Kidney tubule cell (primary cell): ENCODE measurements around the gene TPSG1.
"Not testable (repeated sequence)": the region's sequence is repeated elsewhere in the genome, so short reads cannot be mapped to it uniquely, and the experiment has no call there.

Experiments
- DNase-seq: peaks from one replicate; pipeline ENCODE4 v3.0.0-alpha.2; 2018; ENCODE audit warnings: low spot score

Gene TPSG1

DNA sequence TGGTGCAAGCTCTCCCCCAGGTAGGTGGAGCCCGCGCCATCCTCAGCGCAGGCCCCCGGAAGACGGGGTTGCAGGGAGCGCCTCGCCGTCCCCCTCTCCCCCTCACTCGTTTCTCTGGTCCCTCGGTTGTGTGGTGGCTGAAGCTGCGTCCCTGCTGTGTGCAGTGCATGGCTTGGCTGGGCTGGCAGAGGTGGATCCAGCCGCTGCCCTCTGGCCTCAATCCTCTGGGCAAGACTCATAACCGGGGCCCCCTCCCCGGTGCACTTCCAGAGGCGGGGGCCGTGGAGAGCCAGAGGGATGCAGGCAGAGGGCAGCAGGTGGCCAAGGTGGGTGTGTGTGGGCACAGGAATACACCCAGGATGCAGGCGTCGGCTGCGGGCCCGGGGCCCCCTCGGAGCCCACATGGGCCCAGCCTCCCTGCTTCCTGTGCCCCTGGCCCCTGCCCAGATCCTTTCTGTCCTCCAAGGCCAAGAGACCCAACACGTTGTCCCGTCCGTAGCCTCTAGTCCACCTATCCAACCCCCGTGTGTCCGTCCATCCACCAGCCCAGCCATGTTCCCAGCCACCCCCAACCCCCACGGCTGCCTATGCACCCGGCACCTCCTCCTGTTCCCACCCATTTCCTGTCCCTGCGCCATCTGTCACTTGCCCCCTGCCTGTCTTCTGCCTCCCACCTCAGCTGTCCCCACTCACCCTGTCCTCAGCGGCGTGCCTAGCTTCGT lies 9.3 kb downstream of the TPSG1 start:
- DNase-seq, result no peak

DNA sequence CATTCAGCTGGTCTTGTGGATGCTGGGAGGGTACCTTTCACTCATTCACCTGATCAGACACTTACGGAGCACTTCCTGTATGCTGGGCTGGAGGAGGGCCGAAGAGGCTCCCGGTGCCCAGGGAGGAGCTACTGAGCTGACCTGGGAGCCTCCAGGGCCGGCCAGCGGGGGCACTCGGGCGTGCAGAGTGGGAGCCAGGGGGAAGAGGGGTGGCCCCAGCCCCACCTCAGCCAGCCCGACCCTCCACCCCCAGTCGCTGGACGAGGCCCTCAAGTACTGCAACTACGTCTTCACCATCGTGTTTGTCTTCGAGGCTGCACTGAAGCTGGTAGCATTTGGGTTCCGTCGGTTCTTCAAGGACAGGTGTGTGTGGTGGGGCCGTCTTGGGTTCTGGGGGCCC lies 10.3 kb downstream of the TPSG1 start:
- no peak for DNase-seq

DNA sequence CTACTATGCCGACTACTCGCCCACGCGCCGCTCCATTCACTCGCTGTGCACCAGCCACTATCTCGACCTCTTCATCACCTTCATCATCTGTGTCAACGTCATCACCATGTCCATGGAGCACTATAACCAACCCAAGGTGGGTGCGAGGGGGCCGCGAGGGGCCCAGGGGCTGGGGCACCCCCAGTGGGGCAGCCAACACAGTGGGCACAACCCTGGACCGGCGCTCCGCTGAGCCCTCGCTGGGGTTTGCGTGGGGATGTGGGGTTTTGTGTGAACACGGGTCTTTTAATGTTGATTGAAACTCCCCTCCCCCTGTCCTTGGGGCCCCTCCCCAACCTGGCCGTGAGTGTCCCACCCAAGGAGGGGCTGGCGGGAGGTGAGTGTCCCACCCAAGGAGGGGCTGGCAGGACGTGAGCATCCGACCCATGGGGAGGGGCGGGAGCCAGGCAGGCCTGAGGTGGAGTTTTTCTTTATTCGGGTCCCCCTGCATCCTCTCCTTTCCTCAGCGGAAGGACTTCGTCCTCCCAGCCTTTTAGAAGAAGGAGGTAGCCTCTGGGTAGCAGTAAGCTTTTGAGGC lies 11.2 kb downstream of the TPSG1 start:
- DNase-seq, result no peak

DNA sequence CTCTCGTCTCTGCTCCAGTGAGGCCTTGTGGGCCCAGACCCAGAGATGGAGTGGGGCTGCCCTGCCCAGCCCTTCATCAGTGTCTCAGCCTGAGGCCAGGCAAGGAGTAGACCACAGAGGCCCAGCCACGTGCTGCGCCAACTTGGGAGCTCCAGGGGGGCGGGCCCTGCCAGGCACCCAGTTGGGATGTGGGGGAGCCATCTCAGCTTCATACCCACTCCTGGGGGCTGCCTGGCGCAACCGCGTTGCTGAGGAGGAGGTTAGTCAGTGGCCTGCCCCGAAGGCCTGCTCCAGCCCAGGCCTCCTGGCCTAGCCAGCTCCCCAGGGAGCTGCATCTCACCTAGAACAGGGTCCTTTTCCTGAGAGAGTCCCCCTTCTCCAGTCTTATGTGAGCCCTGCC lies 11.8 kb downstream of the TPSG1 start:
- no peak for DNase-seq

DNA sequence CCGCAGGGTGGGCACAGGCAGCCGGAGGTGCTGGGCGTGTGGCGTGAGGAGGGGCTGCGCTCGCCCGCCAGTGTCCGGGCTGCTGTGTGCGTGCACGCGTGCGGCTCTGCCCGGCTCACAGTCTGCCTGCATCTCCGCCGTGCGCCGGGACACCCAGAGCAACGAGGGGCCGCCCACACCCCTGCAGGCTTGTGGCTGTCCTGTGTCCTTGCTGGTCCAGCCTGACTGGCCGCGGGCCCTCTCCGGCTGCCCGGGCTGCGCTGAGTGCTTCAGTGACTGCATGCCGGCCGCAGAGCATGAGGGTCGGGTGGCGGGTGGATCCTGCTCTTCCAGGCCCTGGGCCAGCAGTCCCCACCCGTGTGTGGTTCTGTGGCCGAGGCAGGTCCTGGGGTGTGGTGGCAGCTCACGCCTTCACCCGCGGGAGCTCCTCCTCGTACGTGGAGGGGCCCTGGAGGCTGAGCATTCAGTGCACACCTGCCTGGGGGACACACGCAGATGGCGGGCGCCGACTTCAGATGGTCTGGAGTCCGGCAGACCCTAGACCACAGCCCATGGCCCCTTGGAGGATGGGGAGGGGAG lies 12.4 kb downstream of the TPSG1 start:
- no peak for DNase-seq

DNA sequence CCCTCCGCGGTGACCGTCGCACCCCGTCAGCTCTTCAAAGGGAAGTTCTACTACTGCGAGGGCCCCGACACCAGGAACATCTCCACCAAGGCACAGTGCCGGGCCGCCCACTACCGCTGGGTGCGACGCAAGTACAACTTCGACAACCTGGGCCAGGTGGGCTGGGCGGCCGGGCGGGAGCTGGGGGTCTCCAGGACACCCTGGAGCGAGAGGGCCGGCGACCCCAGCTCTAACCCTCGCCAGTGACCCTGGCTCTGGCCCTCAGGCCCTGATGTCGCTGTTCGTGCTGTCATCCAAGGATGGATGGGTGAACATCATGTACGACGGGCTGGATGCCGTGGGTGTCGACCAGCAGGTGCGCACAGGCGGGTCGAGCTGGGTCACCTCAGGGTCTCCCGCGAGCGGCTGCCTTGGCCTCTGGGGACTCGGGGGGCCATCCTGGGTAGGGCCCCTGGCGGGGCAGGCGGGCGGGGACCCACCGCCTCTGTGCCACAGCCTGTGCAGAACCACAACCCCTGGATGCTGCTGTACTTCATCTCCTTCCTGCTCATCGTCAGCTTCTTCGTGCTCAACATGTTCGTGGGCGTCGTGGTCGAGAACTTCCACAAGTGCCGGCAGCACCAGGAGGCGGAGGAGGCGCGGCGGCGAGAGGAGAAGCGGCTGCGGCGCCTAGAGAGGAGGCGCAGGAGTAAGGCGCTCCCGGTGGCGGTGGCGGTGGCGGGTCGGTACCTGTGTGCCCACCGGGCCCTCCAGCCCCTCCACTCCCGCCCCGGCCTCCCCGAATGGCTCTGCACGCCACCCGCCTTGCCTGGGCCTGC lies 13.4 kb downstream of the TPSG1 start:
- no peak for DNase-seq

DNA sequence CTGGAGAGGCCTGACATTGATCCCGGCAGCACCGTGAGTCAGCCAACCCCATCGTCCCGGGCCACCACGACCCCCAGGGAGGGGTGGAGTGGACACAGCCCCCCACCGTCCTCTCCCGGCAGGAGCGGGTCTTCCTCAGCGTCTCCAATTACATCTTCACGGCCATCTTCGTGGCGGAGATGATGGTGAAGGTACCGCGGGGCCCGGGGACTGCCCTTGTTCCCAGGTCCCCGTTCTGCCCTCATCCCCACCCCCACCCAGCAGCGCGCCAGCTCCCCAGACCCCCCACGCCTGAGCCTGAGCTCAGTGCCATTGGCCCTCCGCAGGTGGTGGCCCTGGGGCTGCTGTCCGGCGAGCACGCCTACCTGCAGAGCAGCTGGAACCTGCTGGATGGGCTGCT lies 14.6 kb downstream of the TPSG1 start:
- DNase-seq, result no peak

DNA sequence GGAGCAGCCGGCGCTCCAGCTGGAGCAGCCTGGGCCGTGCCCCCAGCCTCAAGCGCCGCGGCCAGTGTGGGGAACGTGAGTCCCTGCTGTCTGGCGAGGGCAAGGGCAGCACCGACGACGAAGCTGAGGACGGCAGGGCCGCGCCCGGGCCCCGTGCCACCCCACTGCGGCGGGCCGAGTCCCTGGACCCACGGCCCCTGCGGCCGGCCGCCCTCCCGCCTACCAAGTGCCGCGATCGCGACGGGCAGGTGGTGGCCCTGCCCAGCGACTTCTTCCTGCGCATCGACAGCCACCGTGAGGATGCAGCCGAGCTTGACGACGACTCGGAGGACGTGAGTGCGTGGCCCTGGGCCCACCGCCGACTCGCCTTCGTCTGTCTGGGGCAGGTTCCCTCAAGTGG lies 16.0 kb downstream of the TPSG1 start:
- DNase-seq, result no peak

DNA sequence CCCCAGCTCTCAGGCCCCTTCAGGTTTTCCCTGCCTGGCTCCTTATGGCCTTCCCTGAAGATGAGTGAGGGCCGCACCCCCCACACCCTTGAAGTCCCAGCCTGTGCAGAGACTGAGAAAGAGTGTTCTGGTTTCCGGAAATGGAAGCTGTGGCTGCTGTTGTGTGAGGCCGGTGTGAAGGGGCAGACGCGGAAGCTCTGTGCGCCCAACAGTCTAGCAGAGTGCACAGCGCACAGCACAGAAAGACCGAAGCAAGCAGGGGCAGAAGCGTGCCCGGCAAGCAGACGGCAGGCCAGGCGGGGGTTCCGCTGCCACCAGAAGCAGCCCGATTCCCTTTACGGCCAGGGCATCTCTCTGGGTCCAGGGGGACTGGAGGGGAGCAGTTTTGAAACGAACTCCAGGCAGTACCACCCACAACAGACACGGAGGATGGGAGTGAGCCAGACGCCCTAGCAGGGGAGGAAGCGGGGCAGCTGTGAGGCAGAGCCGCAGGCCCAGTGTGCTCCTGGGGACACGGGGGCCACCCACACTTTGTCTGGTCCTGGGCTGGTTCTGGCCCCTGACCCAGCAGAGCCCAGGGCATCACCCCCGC lies 16.7 kb downstream of the TPSG1 start:
- no peak for DNase-seq

DNA sequence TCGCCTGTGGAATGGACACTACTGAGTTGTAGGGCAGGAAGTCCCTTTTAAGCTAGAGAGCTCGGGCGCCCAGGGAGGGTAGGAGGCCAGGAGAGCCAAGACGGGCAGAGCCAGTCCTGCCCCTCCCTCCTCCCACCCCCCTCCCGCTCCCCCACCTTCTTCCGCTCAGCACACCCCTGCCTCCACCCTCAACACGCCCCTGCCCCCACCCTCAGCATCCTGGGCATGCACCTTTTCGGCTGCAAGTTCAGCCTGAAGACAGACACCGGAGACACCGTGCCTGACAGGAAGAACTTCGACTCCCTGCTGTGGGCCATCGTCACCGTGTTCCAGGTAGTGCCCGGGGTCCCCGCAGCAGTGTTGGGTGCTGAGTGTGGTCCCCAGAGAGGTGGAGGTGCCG lies 18.3 kb downstream of the TPSG1 start:
- DNase-seq, result no peak

DNA sequence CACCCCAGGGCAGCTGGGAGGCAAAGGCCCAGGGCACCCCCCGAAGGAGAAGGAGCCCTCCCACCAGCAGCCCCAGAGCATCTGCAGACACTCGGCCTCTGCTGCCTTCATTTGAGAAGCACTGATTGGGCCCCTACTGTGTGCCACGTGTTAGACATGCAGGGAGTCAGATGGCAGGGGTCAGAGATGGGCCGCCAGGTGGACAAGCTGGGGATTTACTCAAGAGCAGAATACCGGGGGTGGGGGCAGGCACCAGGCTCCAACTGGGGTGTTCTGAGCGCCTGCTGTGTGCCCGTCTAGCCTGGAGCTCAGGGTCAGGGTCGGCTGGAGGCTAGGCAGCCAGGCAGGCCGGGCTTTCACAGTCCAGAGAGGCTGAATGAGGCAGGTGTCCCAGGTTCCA lies 18.7 kb downstream of the TPSG1 start:
- DNase-seq, result no peak

DNA sequence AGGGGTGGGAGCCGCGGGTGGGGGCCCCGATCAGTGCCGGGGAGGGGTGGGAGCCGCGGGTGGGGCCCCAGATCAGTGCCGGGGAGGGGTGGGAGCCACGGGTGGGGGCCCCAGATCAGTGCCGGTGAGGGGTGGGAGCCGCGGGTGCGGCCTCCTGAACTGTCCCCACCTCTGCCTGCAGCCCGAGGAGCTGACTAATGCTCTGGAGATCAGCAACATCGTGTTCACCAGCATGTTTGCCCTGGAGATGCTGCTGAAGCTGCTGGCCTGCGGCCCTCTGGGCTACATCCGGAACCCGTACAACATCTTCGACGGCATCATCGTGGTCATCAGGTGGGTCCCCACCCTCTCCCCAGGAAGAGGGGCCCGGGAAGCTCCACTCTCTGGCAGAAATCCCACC lies 20.1 kb downstream of the TPSG1 start:
- DNase-seq, result no peak

DNA sequence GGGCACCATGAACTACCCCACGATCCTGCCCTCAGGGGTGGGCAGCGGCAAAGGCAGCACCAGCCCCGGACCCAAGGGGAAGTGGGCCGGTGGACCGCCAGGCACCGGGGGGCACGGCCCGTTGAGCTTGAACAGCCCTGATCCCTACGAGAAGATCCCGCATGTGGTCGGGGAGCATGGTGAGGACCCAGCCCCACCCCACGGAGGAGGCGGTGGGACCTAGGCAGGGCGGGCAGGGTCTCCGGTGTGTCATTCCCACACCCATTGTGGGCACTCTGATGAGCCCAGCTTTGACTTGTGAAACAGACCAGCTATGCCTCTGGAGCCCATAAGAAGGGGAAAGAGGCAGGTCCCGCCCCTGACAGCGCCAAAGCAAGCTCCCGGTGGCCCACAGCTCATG lies 22.8 kb downstream of the TPSG1 start:
- no peak for DNase-seq

DNA sequence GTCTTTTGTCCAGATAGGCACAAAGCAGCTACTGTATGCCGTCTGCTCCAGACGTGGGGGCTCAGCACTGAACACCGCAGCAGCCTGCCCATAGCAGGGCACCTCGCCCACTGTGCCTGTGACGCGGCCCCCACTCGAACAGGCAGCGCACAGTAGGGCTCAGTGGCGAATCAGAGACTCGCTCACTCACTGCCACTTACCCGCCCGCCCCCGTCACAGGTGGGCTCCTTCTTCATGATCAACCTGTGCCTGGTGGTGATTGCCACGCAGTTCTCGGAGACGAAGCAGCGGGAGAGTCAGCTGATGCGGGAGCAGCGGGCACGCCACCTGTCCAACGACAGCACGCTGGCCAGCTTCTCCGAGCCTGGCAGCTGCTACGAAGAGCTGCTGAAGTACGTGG lies 23.6 kb downstream of the TPSG1 start:
- no peak for DNase-seq

DNA sequence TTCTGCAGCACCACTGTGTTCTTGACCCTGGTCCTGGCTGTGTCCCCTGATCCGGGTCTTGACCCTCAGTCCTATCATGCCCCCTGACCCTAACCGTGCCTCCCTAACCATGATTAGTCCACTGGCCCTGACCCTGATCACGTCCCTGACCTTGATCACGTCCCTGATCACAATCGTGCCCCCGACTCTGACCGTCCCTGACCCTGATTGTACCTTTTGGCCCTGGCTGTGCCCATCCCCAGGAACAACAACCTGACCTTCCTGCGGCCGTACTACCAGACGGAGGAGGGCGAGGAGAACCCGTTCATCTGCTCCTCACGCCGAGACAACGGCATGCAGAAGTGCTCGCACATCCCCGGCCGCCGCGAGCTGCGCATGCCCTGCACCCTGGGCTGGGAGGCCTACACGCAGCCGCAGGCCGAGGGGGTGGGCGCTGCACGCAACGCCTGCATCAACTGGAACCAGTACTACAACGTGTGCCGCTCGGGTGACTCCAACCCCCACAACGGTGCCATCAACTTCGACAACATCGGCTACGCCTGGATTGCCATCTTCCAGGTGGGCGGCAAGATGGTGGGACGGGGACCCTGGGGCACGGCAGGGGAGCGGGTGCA lies 24.9 kb downstream of the TPSG1 start:
- no peak for DNase-seq

DNA sequence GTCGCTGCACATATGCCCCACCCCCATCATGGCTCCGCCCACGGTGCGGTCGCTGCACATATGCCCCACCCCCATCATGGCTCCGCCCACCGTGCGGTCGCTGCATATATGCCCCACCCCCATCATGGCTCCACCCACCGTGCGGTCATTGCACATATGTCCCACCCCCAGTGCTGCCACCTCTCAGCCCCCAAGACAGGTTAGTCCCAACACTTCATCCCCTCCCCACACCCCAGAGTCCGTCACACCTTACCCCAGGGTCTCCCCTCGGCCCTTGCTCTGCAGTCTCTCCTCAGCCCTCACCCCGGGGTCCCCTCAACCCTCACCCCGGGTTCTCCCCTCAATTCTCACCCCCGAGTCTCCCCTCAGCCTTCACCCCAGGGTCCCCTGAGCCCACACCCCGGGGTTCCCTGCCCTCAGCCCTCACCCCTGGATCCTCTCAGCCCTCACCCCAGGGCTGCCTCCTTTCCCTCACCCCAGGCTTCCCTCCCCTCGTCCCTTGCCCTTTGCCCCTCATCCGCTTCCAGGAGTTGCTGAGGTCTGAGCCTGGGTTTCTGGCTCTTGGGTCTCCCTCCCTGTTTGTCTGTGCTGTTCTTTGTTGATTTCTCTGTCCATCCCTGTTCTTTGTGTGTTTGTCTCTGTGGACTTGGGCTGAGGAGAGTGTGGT lies 25.6 kb downstream of the TPSG1 start:
- no peak for DNase-seq

DNA sequence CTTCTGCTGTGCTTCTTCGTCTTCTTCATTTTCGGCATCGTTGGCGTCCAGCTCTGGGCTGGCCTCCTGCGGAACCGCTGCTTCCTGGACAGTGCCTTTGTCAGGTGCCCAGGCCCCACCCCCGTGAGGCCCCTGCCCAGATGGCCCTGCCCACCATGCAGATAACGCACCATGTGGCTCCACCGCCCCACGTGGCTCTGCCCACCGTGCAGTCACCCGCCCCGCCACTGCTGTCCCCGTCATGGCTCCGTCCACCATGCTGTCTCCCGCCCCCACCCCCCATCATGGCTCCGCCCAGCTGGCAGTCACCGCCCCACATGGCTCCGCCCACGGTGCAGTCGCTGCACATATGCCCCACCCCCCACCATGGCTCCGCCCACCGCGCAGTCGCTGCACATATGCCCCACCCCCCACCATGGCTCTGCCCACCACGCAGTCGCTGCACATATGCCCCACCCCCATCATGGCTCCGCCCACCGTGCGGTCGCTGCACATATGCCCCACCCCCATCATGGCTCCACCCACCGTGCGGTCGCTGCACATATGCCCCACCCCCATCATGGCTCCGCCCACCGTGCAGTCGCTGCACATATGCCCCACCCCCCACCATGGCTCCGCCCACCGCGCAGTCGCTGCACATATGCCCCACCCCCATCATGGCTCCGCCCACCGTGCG lies 26.3 kb downstream of the TPSG1 start:
- DNase-seq, result not testable (repeated sequence)

DNA sequence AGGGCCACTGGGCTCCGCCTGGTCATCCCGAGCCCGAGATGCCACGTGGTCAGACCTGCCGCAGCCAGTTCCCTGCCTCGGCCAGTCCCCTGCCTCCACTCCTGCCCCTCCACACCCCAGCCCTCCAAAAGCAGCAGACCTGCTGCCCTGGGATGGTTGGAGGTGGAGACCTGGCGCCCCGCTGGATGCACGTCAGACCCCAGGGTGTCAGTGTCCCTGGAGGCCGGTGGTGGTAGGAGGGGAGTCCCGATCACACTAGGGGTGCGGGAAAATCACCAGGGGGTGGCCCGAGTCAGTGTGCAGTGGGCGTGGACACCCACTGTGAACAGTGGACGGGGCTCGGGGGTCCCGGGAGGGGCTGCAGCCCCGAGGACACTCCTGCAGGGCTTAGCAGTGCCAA lies 26.9 kb downstream of the TPSG1 start:
- no peak for DNase-seq

DNA sequence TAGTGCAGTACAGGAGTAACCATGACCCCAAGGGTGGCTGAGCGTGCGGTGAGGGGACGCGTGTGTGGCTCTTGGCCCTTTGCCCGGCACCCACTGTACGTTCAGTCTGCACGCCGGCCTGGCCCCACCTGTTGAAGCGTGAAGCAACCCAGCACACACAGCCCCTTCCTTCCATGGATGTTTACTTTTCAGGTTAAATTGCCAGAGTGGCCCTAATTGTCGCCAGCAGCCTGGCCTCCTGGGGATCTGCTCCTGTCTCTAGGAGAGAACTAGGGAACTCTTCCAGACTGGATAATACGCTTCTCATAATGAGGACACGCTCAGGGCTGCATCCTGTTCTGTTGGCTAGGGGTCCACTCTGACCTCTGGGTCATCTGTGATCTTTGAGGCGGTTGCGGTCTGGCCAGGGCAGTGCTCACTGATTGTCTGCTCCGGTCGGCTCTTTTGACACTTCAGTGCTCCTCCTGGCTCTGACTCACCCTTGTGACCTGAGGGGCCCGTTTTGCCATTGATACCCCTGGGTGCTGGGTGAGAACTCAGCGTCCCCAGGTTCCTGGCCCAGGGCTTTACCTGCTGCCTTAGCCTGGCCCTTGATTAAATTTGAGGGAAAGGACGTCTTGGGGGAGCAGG lies 27.7 kb downstream of the TPSG1 start:
- no peak for DNase-seq

DNA sequence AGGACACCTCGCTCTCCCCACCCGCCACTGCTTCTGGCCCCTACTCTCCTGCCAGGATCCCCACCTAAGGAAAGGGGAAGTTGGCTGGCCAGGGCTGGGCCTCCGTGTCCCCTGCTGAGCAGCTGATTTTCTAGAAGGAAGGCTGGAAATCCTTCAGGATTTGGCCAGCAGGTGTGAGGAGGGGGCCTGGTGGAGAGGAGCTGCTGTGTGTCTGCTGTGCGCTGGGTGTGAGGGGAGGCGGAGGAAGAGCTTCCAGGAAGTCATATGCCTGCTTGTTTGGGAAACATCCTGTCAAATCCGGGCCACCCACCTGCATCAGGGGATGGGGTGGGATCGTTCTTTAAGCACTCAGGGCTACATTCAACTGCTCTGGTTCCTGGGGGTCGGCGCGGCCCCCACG lies 28.6 kb downstream of the TPSG1 start:
- no peak for DNase-seq

DNA sequence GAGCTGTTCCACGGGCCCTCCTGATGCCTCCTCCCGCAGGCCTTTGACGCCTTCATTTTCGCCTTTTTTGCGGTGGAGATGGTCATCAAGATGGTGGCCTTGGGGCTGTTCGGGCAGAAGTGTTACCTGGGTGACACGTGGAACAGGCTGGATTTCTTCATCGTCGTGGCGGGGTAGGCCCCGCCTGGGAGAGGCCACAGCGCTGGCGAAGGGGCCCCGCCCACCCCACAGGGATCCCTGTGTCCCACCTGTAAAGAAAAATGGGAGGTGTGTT lies 29.7 kb downstream of the TPSG1 start:
- DNase-seq, result no peak
